SK-N-SH treated with all-trans-retinoic acid at 6 μM for 48 hours (cell line): ENCODE measurements around the gene LAPTM5.

ENCODE experiments used
- ARNTL ChIP-seq: fragments of 450-650 bp; formaldehyde crosslinking; IDR thresholded peaks from 2 replicates; pipeline ENCODE4 v1.5.0; 2020; ENCODE audit warnings: low read depth, mild to moderate bottlenecking, moderate library complexity, borderline replicate concordance
- BACH2 ChIP-seq: fragments of 250-450 bp; sonication (Bioruptor Pico); IDR thresholded peaks from 2 replicates; pipeline ENCODE4 v1.9.0; 2021; ENCODE audit warnings: mild to moderate bottlenecking, borderline replicate concordance
- CSDC2 ChIP-seq: fragments of 250-450 bp; sonication (Bioruptor Pico); IDR thresholded peaks from 2 replicates; pipeline ENCODE4 v1.5.0; 2020; ENCODE audit warnings: mild to moderate bottlenecking, moderate library complexity
- ISL1 ChIP-seq: fragments of 250-450 bp; sonication (Bioruptor Pico); IDR thresholded peaks from 2 replicates; pipeline ENCODE4 v2.1.2; 2022; ENCODE audit warnings: mild to moderate bottlenecking, moderate library complexity
- RARB ChIP-seq: fragments of 250-450 bp; sonication (Bioruptor Pico); IDR thresholded peaks from 2 replicates; pipeline ENCODE4 v1.8.0; 2021; ENCODE audit warnings: mild to moderate bottlenecking, moderate library complexity
- ZFP30 ChIP-seq: fragments of 450-650 bp; formaldehyde crosslinking; IDR thresholded peaks from 2 replicates; pipeline ENCODE4 v1.5.0; 2022; ENCODE audit warnings: mild to moderate bottlenecking, moderate library complexity
- ZNF70 ChIP-seq: fragments of 450-650 bp; formaldehyde crosslinking; IDR thresholded peaks from 2 replicates; pipeline ENCODE4 v1.5.0; 2020; ENCODE audit warnings: mild to moderate bottlenecking, moderate library complexity
- TF ChIP-seq, protein P1 (sequence below): fragments of 250-450 bp; sonication (Bioruptor Pico); IDR thresholded peaks from 2 replicates; pipeline ENCODE4 v1.5.1; 2020; ENCODE audit warnings: low read depth, mild to moderate bottlenecking, moderate library complexity
- TF ChIP-seq, protein P2 (sequence below): fragments of 250-450 bp; sonication (Bioruptor Pico); IDR thresholded peaks from 2 replicates; pipeline ENCODE4 v1.8.0; 2020; ENCODE audit warnings: mild to moderate bottlenecking, moderate library complexity, borderline replicate concordance

DNA sequence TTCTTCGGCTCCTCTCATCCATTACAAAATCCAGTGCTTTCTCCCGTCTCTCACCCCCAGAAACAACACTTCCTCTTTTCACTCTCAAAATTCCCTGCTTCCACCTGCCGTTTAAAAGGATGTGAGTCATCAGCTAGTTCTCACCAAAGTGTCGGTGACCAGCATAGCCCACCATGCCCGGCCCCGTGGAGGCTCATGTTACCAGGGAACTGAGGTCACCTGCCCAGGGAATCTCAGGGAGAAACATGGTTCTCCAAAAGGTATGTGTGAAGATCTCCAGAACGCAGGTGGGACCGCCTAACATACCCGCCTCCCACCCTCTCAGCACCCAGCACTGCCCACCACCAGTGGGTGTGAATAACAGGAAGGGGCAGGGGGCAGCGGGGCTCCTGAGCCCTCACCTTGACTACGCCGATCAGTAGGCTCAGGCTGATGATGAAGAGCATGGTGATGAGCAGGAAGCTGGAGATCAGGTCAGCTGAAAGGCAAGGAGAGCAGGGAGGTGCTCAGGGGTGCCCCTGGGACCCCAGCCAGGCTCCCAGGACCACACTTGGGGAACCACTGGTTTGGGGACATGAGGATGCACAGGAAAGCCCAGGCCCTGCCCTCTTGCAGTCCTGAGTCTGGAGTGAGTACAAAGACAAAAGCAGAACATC lies 16.2 kb downstream of the LAPTM5 start:
- TF ChIP-seq RARB (CRISPR knock-in tag) (no peak), ZFP30 (CRISPR knock-in tag) (no peak), ARNTL (no peak), CSDC2 (CRISPR knock-in tag) (no peak), BACH2 (CRISPR knock-in tag) (no peak), ZNF70 (CRISPR knock-in tag) (no peak), ISL1 (no peak)
- TF ChIP-seq, protein P1, sequence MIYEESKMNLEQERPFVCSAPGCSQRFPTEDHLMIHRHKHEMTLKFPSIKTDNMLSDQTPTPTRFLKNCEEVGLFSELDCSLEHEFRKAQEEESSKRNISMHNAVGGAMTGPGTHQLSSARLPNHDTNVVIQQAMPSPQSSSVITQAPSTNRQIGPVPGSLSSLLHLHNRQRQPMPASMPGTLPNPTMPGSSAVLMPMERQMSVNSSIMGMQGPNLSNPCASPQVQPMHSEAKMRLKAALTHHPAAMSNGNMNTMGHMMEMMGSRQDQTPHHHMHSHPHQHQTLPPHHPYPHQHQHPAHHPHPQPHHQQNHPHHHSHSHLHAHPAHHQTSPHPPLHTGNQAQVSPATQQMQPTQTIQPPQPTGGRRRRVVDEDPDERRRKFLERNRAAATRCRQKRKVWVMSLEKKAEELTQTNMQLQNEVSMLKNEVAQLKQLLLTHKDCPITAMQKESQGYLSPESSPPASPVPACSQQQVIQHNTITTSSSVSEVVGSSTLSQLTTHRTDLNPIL, result no peak
- TF ChIP-seq, protein P2, sequence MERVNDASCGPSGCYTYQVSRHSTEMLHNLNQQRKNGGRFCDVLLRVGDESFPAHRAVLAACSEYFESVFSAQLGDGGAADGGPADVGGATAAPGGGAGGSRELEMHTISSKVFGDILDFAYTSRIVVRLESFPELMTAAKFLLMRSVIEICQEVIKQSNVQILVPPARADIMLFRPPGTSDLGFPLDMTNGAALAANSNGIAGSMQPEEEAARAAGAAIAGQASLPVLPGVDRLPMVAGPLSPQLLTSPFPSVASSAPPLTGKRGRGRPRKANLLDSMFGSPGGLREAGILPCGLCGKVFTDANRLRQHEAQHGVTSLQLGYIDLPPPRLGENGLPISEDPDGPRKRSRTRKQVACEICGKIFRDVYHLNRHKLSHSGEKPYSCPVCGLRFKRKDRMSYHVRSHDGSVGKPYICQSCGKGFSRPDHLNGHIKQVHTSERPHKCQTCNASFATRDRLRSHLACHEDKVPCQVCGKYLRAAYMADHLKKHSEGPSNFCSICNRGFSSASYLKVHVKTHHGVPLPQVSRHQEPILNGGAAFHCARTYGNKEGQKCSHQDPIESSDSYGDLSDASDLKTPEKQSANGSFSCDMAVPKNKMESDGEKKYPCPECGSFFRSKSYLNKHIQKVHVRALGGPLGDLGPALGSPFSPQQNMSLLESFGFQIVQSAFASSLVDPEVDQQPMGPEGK, result no peak
